GM10266 (cell line): ENCODE results near the gene PLEKHA6.

ENCODE experiments used
- DNase-seq: peaks from one replicate; pipeline ENCODE4 v3.0.0; 2012; ENCODE audit errors: extremely low spot score
- TF ChIP-seq, protein P1 (sequence below): IDR thresholded peaks from 2 replicates; pipeline ENCODE4 v1.5.1; 2012; ENCODE audit warnings: mild to moderate bottlenecking, low read depth; ENCODE audit not compliant: control insufficient read depth, insufficient read depth; ENCODE audit errors: missing control alignments

Gene PLEKHA6

DNA sequence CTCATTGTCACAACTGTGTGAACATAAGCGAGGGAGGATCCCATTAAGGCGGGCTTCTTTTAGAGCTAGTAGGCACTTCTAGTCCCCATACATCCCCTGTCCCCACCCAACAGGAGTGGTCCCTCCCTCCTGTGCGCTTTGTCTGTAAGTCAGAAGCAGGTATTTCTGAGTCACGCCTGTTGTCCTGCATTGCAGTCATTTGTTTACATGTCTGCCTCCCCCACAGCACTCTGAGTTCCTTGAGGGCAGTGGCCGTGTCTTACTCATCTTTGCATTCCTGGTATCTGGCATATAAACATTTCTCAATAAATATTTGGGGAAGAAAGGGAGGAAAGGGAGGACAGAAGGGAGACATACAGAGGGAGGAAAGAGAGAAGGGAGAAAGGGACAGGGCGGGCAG, 40.3 kb downstream of the PLEKHA6 start:
- no peak for DNase-seq
- TF ChIP-seq, protein P1, sequence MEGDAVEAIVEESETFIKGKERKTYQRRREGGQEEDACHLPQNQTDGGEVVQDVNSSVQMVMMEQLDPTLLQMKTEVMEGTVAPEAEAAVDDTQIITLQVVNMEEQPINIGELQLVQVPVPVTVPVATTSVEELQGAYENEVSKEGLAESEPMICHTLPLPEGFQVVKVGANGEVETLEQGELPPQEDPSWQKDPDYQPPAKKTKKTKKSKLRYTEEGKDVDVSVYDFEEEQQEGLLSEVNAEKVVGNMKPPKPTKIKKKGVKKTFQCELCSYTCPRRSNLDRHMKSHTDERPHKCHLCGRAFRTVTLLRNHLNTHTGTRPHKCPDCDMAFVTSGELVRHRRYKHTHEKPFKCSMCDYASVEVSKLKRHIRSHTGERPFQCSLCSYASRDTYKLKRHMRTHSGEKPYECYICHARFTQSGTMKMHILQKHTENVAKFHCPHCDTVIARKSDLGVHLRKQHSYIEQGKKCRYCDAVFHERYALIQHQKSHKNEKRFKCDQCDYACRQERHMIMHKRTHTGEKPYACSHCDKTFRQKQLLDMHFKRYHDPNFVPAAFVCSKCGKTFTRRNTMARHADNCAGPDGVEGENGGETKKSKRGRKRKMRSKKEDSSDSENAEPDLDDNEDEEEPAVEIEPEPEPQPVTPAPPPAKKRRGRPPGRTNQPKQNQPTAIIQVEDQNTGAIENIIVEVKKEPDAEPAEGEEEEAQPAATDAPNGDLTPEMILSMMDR: no peak

DNA sequence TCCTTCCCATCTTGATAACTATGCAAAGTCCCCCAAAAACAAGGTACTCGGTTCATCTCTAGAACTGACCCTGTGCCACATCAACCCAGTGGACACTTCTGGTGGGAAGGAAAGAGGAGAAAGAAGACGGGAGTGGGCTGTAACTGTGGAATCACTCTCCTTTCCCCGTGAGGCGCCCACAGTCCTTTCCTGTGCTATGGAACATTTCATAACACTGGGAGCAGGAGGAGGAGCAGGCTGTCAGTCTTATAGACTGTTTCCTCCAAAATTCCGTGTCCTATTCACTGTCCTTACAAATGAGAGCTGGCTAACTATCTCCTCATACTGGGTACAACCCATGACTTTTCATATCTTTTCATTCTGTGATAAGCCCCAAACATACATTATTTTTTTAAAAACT, 40.7 kb downstream of the PLEKHA6 start:
- TF ChIP-seq, protein P1: no peak
- no peak for DNase-seq

DNA sequence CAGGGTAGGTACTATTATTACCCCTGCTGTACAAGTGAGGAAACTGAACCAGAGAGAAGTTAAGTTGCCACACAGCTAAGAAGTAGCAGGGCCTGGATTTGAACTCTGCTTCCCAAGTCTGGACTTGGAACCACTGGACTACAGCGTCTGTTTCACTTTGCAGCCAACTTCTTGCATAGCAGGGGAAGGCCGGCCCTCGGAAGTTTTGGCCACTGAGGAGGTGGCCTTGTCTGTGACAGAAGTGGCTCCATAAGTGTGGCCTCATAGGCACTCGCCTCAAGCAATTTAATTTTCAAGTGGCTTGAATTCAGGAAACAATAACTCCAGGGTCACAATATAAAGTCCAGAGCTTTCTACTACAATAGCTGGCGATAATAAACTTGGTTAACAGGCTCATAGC, 41.4 kb downstream of the PLEKHA6 start:
- TF ChIP-seq, protein P1: no peak
- DNase-seq: no peak

DNA sequence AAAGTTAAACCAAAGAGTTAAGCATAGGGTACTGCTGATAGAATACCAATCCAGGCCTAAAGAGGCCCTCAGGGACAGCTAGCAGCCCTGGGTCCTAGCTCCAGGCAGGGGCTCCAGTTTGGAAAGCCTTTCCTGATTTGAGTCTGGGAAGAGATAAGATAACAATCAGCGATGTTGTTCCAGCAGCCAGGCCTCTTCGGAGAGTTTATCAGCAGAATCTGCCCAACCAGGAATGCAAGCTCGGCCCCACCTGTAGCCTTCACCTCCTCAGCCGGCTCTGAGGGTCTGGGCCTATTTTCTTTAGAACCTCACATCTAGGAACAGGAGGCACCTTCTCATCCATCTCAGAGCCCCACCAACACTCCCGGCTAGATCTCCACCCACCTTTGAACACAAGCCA, 42.6 kb downstream of the PLEKHA6 start:
- DNase-seq: no peak
- TF ChIP-seq, protein P1: no peak

DNA sequence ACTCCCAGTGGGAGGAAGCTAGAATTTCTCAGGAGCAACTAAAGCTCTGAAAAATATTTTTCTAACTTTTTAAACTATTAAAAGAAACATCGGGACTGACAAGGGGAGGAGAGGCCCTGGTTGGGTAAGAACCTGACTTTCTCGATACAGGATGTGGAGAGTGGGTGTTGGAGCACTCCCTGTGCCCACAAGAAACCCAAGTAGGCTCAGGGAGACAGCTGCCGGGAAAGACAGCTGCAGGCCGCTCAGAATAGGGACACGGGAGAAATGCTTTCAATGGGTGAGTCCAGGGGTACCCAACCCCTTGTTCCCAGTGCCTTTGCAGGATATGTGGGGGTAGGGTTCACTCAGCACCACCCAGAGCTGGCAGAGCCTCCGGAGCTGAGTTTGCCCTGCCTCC, 43.6 kb downstream of the PLEKHA6 start:
- DNase-seq: no peak

DNA sequence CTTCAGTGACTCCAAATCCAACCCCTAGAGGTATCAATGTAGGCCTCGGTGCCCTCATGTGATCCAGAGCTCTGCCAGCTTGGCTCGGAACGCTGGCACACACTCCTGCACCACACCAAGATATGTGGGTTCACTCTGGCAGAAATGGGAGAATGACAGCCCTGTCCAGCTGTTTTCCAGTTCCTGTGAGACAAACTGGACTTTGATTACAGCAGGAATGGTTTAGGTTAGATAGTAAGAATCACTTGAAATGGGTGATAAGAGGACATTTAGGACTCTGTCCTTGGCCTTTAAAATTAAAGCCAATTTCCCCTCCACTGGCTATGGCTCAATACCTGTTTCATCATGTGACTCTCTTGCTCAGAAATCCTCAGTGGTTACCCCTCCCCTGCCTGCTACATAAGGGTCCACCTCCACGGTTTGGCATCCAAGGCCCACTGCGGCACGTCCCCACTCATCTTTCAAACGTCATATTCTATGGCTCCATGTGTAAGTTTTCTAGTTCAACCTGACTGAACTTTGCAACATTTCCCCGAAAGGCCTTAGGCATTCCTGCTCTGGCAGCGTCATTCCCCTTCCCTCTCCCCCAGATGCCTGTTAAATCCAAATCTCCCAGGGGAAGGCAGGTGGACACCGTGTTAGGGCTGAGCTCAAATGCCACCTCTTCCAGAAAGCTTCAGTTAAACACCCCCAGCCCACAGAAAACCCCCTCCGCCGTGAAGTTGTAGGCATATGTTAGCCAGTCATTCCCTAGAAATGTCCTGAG, 44.7 kb downstream of the PLEKHA6 start:
- TF ChIP-seq, protein P1: no peak
- DNase-seq: no peak

More for the DNA sequence above, 43.6 kb downstream of the PLEKHA6 start:
- TF ChIP-seq, protein P1: no peak

DNA sequence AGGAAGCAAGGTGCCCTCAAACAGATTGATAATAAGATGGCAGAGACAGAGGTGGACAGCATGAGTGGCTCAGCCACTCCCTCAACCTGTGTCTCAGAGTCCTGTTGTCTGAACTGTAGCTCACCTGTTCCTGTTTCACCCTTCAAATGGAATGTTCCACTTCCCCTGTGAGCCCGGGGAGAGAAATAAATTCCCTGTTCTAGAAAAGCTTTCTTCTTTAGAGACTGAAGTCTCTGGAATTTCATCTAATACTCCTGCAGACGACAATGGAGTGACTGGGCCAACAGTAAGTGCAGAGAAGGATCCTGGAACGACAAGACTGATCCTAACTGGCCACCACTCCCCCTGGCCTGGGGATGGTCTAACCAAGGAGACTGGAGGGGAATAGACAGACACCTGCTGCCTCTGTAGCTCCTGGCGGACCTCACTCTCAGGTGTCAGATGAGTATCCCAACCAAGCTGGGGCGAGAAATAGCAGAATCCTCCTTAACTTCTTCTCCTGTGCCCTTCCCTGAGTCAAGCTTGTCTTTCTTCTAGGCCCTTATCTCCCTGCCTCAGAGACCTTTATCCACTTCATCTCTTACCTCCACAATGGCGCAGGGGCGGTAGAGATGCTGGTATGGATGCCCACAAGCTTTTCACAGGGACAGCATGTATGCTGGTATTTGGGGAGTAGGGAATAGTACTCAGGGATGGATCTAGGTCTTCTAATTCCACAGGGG, 45.4 kb downstream of the PLEKHA6 start:
- DNase-seq: no peak
- TF ChIP-seq, protein P1: no peak
